LHCN-M2 (cell line): ENCODE measurements around the gene WDFY4. TPM values are rescaled to one million over a fixed set of nuclear protein-coding genes. Genes with fewer than 3 reads are reported as not detected.

ENCODE experiments used
- DNase-seq: peaks from one replicate; pipeline ENCODE4 v3.0.0-alpha.2; 2012; ENCODE audit warnings: low read depth
- total RNA-seq: library from RNA; depleted of rRNA; stranded (reverse); fragments of >200 nt; gene quantifications from 2 replicates; pipeline ENCODE4 v1.2.3, GENCODE V29; 2014

The WDFY4 gene
- total RNA-seq, 1 experiment from 2014 or later: not detected

- no peak for DNase-seq
Observed at GRCh38 chr10:48745662-48746245, 61.1 kb downstream of the WDFY4 start.

DNA sequence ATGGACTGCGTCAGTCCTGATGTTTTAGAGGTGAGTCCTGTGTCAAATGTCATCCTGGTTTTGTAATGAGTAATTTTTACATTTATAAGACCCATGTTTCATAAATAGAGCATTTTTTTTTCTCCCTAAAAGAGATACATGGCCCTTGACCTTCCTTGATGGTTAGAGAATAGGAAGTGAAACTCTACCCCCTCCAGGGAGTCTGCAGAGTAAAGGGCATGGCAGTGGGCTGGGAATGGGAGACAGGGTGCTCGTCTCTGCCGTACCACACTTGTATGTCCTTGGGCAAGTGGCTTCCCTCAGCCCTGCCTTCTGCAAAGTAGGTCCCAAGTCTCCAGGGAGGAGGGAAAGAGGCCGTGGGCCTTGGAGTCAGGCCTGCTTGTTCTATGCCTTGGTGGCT is 63.9 kb downstream of the WDFY4 start:
- no peak for DNase-seq

GRCh38 chr10:48749254-48749787 is 64.6 kb downstream of the WDFY4 start:
- no peak for DNase-seq

- DNase-seq: no peak
Observed at GRCh38 chr10:48750019-48750418, 65.3 kb downstream of the WDFY4 start.

GRCh38 chr10:48750991-48751390 is 66.3 kb downstream of the WDFY4 start:
- no peak for DNase-seq

DNA sequence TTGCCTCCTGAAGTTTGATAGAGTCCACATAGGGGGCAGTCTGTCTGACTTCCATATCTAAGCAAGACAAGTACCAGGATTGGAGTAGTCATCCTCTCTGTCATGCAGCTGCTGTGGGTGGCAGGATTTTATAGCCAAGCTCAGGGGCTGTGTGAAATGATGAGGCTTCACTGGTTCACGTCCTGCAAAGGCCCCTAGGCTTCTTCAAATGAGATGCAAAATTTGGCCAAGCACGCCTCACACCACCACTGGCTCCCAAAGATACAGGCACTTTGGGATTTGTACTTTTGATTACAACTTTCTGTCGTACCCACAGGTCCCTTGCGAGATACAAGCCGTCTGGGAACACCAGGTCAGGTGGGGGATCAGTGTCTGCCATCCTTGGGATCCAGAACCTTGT is 67.1 kb downstream of the WDFY4 start:
- no peak for DNase-seq

DNA sequence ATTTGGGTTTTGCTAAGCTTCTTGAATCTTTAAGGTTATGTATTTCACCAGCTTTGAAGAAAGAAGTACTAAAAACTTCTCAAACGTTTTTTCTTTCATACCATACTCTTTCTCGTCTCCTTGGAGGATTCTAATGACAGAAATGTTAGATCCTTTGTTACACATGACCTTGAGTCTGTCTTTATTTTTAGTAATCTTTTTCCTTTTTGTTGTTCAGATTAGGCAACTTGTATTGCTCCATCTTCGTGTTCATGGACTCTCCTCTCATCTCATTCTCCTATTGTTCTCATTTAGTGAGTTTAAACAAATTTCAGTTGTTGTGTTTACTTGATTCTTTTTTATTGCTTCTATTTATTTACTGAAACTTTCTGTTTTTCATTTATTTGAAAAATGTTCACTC is 73.7 kb downstream of the WDFY4 start:
- DNase-seq: no peak

DNA sequence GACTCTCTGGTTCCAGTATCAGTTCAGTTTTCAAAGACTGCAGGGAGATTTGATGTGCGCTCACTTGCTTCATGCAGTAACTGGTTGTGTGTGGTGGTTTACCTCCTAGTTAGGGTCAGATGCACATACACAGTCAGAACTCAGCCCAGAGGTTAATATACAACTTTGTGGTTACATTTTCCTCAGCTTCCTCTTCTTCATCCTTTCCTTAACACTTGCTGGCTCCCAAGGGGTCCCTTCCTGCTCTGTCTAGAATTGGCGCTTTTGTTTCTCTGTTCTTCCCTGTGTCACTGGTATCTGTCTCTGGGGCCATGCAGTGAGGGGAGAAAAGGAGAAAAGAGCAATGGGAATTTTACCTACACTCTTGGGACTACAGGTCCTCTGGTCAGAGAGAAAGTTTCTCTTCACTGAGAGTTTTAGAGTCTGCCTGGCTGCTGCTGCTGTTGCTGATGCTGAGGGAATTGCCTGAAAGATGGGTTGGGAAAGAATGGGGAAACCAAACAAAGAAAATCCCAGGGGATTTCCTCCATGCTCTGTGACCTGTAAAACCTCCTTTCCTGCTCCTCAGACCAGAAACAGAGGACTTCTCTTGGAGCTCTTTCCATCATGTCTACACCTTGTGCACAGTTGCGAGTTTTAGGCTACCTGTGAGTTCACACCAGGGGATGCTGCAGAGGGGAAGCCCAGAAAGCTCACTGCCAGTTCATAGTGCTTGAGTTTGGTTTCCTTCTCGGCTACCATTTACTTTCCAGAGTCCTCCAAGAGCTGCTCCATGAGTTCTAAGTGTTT is 74.6 kb downstream of the WDFY4 start:
- DNase-seq: no peak

GRCh38 chr10:48760983-48761382 is 76.3 kb downstream of the WDFY4 start:
- DNase-seq: no peak

- DNase-seq: no peak
Observed at GRCh38 chr10:48762064-48763042, 77.7 kb downstream of the WDFY4 start.

GRCh38 chr10:48763403-48763965 is 78.8 kb downstream of the WDFY4 start:
- no peak for DNase-seq

DNA sequence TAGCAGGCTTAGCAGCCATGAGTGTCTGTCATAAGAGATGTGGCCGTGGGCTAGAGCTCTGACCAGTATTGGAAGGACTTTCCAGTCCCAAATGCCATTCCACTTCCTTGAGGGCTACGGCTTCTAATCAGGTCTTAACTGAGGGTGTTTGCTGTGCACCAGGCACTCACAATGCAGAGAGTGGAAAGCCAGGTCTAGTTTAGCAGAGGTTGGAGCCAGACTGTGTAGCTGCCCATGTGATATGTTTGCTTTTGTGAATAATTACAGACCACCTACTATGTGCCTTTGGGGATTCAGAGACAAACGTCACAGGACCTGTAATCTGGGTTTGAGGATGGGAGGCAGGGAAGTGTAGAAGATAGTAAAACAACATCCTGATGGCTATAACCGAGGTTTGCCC is 79.8 kb downstream of the WDFY4 start:
- no peak for DNase-seq

DNA sequence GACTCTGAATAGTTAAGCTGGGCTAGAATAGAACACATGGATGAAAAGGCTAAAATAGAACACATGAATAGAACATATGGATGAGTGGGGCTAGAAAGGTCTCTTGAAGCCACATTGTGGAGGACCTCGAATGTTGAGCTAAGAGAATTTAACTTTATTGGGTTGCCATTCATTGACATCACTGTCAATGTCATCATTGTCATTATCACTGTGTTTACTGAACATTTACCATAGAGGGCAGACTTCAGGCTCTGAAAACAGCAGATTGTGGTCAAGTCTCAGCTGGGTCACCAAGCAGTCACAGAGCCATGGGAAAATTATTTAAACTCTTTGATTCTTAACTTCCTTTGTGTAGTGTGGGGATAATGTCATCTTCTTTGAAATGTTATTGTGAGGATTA is 80.4 kb downstream of the WDFY4 start:
- no peak for DNase-seq

DNA sequence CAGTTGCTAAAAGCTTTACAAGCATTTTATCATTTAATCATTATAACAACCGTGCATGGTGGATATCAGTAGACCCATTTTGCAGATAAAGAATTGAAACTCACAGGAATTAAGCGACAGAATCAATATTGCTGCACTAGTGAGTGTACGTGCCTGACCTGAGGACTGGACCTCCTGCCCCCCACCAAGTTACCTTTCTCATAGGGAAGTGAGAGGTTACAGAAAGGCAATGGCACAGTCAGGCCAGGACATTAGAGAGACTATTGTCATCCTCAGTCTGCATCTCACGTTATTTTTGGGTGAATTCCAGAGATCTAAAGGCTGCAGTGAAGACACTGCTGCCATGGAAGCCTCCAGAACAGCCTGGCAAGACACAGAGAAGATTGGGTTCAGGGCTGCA is 80.9 kb downstream of the WDFY4 start:
- no peak for DNase-seq

- DNase-seq: no peak
Observed at GRCh38 chr10:48767373-48768143, 82.9 kb downstream of the WDFY4 start.

- no peak for DNase-seq
Observed at GRCh38 chr10:48768144-48768766, 83.6 kb downstream of the WDFY4 start.

- no peak for DNase-seq
Observed at GRCh38 chr10:48768926-48769325, 84.3 kb downstream of the WDFY4 start.

DNA sequence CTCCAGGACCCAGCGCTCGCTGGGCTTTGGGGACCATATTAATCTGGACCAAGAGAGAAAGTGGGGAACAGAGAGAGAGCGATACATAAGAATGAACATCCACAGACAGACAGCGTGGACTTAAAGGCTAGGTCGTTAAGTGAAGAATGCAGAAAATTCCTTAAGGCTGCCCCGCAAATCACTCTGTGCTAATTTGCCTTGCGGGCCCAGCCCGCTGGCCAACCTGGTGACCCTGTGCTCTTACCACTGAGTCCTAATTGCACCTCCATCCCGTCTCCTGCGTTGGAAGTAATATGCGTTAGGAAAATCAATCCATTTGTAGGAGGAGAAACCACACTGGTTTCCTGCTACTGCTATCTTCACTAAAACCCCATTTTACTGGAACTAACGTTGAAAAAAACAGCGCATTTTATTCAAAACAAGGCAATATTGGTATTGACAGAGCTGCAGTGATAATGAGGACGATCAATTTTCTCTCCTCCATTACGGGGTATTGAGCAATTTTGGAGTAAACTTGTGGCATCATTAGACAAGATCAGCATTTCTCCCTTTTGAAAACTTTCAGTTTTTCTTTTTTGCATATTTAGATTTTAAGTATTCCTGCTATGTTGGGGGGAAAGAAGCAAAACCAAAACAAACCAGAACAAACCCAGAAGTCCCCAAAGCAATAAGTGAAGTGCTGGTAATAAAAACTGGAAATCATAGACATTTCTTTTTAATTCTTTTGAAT is 85.2 kb downstream of the WDFY4 start:
- DNase-seq: no peak

GRCh38 chr10:48770561-48771089 is 86.0 kb downstream of the WDFY4 start:
- no peak for DNase-seq
